HL-60 (cell line): ENCODE data around the gene SFPQ.

Source experiments
- GABPA ChIP-seq: IDR thresholded peaks from 2 replicates; pipeline ENCODE4 v1.6.1; 2012; ENCODE audit warnings: low read depth
- POLR2AphosphoS5 ChIP-seq: IDR thresholded peaks from 2 replicates; pipeline ENCODE4 v1.6.1; 2012; ENCODE audit warnings: low read depth
- REST ChIP-seq: IDR thresholded peaks from 2 replicates; pipeline ENCODE4 v1.6.1; 2012; ENCODE audit warnings: low read depth; ENCODE audit not compliant: insufficient replicate concordance
- SPI1 ChIP-seq: IDR thresholded peaks from 2 replicates; pipeline ENCODE4 v1.6.1; 2012; ENCODE audit warnings: low read depth, mild to moderate bottlenecking, borderline replicate concordance
- TF ChIP-seq, protein P1 (sequence below): IDR thresholded peaks from one replicate; pipeline ENCODE4 v1.5.1; 2011; ENCODE audit warnings: low read length, control low read depth, inconsistent platforms; ENCODE audit not compliant: insufficient read depth

- TF ChIP-seq, protein P1, sequence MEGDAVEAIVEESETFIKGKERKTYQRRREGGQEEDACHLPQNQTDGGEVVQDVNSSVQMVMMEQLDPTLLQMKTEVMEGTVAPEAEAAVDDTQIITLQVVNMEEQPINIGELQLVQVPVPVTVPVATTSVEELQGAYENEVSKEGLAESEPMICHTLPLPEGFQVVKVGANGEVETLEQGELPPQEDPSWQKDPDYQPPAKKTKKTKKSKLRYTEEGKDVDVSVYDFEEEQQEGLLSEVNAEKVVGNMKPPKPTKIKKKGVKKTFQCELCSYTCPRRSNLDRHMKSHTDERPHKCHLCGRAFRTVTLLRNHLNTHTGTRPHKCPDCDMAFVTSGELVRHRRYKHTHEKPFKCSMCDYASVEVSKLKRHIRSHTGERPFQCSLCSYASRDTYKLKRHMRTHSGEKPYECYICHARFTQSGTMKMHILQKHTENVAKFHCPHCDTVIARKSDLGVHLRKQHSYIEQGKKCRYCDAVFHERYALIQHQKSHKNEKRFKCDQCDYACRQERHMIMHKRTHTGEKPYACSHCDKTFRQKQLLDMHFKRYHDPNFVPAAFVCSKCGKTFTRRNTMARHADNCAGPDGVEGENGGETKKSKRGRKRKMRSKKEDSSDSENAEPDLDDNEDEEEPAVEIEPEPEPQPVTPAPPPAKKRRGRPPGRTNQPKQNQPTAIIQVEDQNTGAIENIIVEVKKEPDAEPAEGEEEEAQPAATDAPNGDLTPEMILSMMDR = peak; percentile 94
- peak; percentile 91 for TF ChIP-seq SPI1
- no peak for TF ChIP-seq REST
- TF ChIP-seq POLR2AphosphoS5 = no peak
- TF ChIP-seq GABPA = no peak
Measured at GRCh38 chr1:35202048-35202719, 9.2 kb upstream of the SFPQ start.
